H1 (cell line): ENCODE results near the gene COBLL1. TPM values are rescaled to one million over a fixed set of nuclear protein-coding genes. Genes with fewer than 3 reads are reported as not detected.

Experiments
- CTCF ChIA-PET: fragments of 300-600 bp; sonication (Branson Sonifier 250); formaldehyde crosslinking; loops from one replicate; lab custom pipeline; 2021; ENCODE audit not compliant: partially characterized antibody; lab: Charles Lee
- POLR2A ChIA-PET: fragments of 300-600 bp; sonication (Branson Sonifier 250); formaldehyde crosslinking; loops from one replicate; lab custom pipeline; 2021; ENCODE audit warnings: inconsistent platforms; ENCODE audit not compliant: partially characterized antibody; lab: Charles Lee
- DNase-seq, 2 experiments: peaks; one replicate each; pipeline versions ENCODE4 v3.0.0 to v3.0.0-alpha.2; 2010 to 2022; ENCODE audit warnings: low spot score in 2 of 2, low read depth in 1 of 2, mixed read lengths in 1 of 2
- FAIRE-seq: peaks from 2 replicates; lab custom pipeline; 2011; peaks lifted over from hg19 to GRCh38; lab: Jason Lieb, UNC
- H2AFZ ChIP-seq: 2 replicates; pipeline ENCODE4 v1.8.1; 2012; ENCODE audit warnings: low read length, inconsistent platforms
- H2AK5ac ChIP-seq: 2 replicates; pipeline ENCODE4 v1.6.1; 2013; ENCODE audit warnings: low read depth, low read length
- H2BK120ac ChIP-seq: replicated peaks from 2 replicates; pipeline ENCODE3; 2013; ENCODE audit warnings: low read depth, low read length, inconsistent platforms
- H2BK12ac ChIP-seq: 2 replicates; pipeline ENCODE4 v1.6.1; 2013; ENCODE audit warnings: low read depth, low read length
- H2BK15ac ChIP-seq: 2 replicates; pipeline ENCODE4 v1.6.1; 2013; ENCODE audit warnings: low read length
- H2BK20ac ChIP-seq: 2 replicates; pipeline ENCODE4 v1.6.1; 2013; ENCODE audit warnings: low read length
- H2BK5ac ChIP-seq: 2 replicates; pipeline ENCODE4 v1.6.1; 2013; ENCODE audit warnings: low read depth, low read length
- H3K14ac ChIP-seq: 2 replicates; pipeline ENCODE4 v1.6.1; 2013; ENCODE audit warnings: inconsistent platforms; ENCODE audit not compliant: insufficient read length
- H3K18ac ChIP-seq: 2 replicates; pipeline ENCODE4 v1.6.1; 2013; ENCODE audit warnings: low read length; ENCODE audit errors: extremely low read depth
- H3K23ac ChIP-seq: 2 replicates; pipeline ENCODE4 v1.6.1; 2013; ENCODE audit warnings: inconsistent platforms; ENCODE audit not compliant: insufficient read length
- H3K23me2 ChIP-seq: 2 replicates; pipeline ENCODE4 v1.6.1; 2013; ENCODE audit warnings: low read depth, low read length
- H3K27ac ChIP-seq: 2 replicates; pipeline ENCODE4 v1.6.1; 2011; ENCODE audit warnings: low read depth, low read length, inconsistent platforms
- H3K27me3 ChIP-seq, 4 experiments: replicated peaks in 1 of 4; 1 replicate in 1 of 4; 2 replicates in 3 of 4; pipeline versions ENCODE4 v1.6.1 to v1.8.1; 2011 to 2013; ENCODE audit warnings: low read length in 3 of 4, mild to moderate bottlenecking in 3 of 4, inconsistent platforms in 2 of 4, mixed read lengths in 2 of 4, moderate library complexity in 1 of 4; ENCODE audit not compliant: control insufficient read depth in 3 of 4, insufficient read depth in 3 of 4; ENCODE audit errors: extremely low read depth in 1 of 4
- H3K36me3 ChIP-seq, 4 experiments: 2 replicates each; pipeline versions ENCODE4 v1.6.1 to v1.8.1; 2011 to 2013; ENCODE audit warnings: mild to moderate bottlenecking in 4 of 4, low read length in 3 of 4, moderate library complexity in 2 of 4, control low read depth in 1 of 4, inconsistent platforms in 1 of 4; ENCODE audit not compliant: insufficient read depth in 4 of 4, control insufficient read depth in 2 of 4
- H3K4ac ChIP-seq: replicated peaks from 2 replicates; pipeline ENCODE3; 2013; ENCODE audit warnings: low read length, low read depth, mixed read lengths, inconsistent platforms; ENCODE audit not compliant: insufficient read length
- H3K4me1 ChIP-seq, 4 experiments: replicated peaks in 1 of 4; 1 replicate in 1 of 4; 2 replicates in 3 of 4; pipeline versions ENCODE4 v1.6.1 to v1.8.1; 2011 to 2013; ENCODE audit warnings: low read length in 3 of 4, inconsistent platforms in 2 of 4, mixed read lengths in 1 of 4; ENCODE audit not compliant: insufficient read depth in 4 of 4, control insufficient read depth in 3 of 4
- H3K4me2 ChIP-seq, 2 experiments: 2 replicates each; pipeline versions ENCODE4 v1.6.1 to v1.8.1; 2011 to 2013; ENCODE audit warnings: low read depth in 2 of 2, low read length in 2 of 2, control low read depth in 1 of 2, inconsistent platforms in 1 of 2, mild to moderate bottlenecking in 1 of 2; ENCODE audit not compliant: insufficient read depth in 1 of 2
- H3K4me3 ChIP-seq, 4 experiments: fragments of 200-600, 300-600 bp in 1 of 4; sonication (generic), shearing (Covaris generic), sonication (Bioruptor Twin) in 1 of 4; 2 replicates each; pipeline versions ENCODE4 v1.5.1 to v1.8.1; 2011 to 2016; ENCODE audit warnings: low read length in 4 of 4, low read depth in 3 of 4, control low read depth in 2 of 4, inconsistent platforms in 2 of 4, mild to moderate bottlenecking in 2 of 4, mixed read lengths in 1 of 4, moderate library complexity in 1 of 4; ENCODE audit not compliant: insufficient read depth in 2 of 4; ENCODE audit errors: extremely low read depth in 1 of 4
- H3K56ac ChIP-seq: replicated peaks from 2 replicates; pipeline ENCODE3; 2013; ENCODE audit warnings: low read depth, mild to moderate bottlenecking, mixed read lengths, low read length, inconsistent platforms; ENCODE audit not compliant: insufficient read length
- H3K79me1 ChIP-seq: 2 replicates; pipeline ENCODE4 v1.6.1; 2013; ENCODE audit warnings: low read depth, low read length, control low read depth
- H3K79me2 ChIP-seq, 2 experiments: 2 replicates each; pipeline versions ENCODE4 v1.6.1 to v1.8.1; 2012 to 2013; ENCODE audit warnings: low read length in 2 of 2, mild to moderate bottlenecking in 2 of 2, inconsistent platforms in 1 of 2; ENCODE audit not compliant: insufficient read depth in 2 of 2, control insufficient read depth in 1 of 2
- H3K9ac ChIP-seq, 4 experiments: replicated peaks in 1 of 4; 1 replicate in 1 of 4; 2 replicates in 3 of 4; pipeline versions ENCODE4 v1.6.1 to v1.8.1; 2011 to 2013; ENCODE audit warnings: low read depth in 3 of 4, low read length in 3 of 4, control low read depth in 2 of 4, mild to moderate bottlenecking in 2 of 4, moderate library complexity in 2 of 4, inconsistent platforms in 1 of 4; ENCODE audit errors: extremely low read depth in 1 of 4
- H3K9me3 ChIP-seq, 2 experiments: 2 replicates each; pipeline versions ENCODE4 v1.6.1 to v1.8.1; 2012 to 2013; ENCODE audit warnings: mild to moderate bottlenecking in 2 of 2, moderate library complexity in 2 of 2, control low read depth in 1 of 2, inconsistent platforms in 1 of 2, low read depth in 1 of 2, low read length in 1 of 2, mixed read lengths in 1 of 2; ENCODE audit not compliant: insufficient read depth in 2 of 2
- H4K20me1 ChIP-seq, 2 experiments: replicated peaks in 1 of 2; 2 replicates each; pipeline versions ENCODE3 to v1.8.1; 2011 to 2013; ENCODE audit warnings: inconsistent platforms in 2 of 2, low read length in 2 of 2, mild to moderate bottlenecking in 1 of 2; ENCODE audit not compliant: insufficient read depth in 2 of 2, control insufficient read depth in 1 of 2
- H4K5ac ChIP-seq: 2 replicates; pipeline ENCODE4 v1.6.1; 2013; ENCODE audit warnings: low read length, low read depth, mixed read lengths, inconsistent platforms; ENCODE audit not compliant: insufficient read length
- H4K8ac ChIP-seq: 2 replicates; pipeline ENCODE4 v1.8.0; 2013; ENCODE audit warnings: mild to moderate bottlenecking, moderate library complexity, low read length, inconsistent platforms; ENCODE audit not compliant: insufficient read depth; ENCODE audit errors: extremely low read depth
- H4K91ac ChIP-seq: replicated peaks from 2 replicates; pipeline ENCODE3; 2013; ENCODE audit warnings: low read length, mixed read lengths, inconsistent platforms; ENCODE audit not compliant: insufficient read length
- ASH2L ChIP-seq: fragments of 200-600, 300-600 bp; sonication (generic); IDR thresholded peaks from one replicate; pipeline ENCODE4 v1.7.1; 2017; ENCODE audit warnings: low read length
- ATF3 ChIP-seq: IDR thresholded peaks from 2 replicates; pipeline ENCODE4 v1.6.1; 2011; ENCODE audit warnings: low read depth, mild to moderate bottlenecking, low read length; ENCODE audit not compliant: insufficient read depth
- BCL11A ChIP-seq, 2 experiments: IDR thresholded peaks; one replicate each; pipeline ENCODE4 v1.6.1; 2011; ENCODE audit warnings: low read depth in 2 of 2, low read length in 2 of 2, mild to moderate bottlenecking in 2 of 2
- EZH2 ChIP-seq: fragments of 200-600 bp; sonication (generic); IDR thresholded peaks from 2 replicates; pipeline ENCODE4 v1.7.1; 2012; ENCODE audit warnings: low read depth, mild to moderate bottlenecking, moderate library complexity, low read length, inconsistent platforms; ENCODE audit not compliant: severe bottlenecking
- FOSL1 ChIP-seq: IDR thresholded peaks from 2 replicates; pipeline ENCODE4 v1.6.1; 2011; ENCODE audit warnings: mild to moderate bottlenecking, low read depth, low read length, moderate library complexity; ENCODE audit not compliant: insufficient read depth
- JUN ChIP-seq: IDR thresholded peaks from 2 replicates; pipeline ENCODE4 v1.6.1; 2011; ENCODE audit warnings: low read depth, mild to moderate bottlenecking, improper control_type of control experiment, low read length
- KDM5A ChIP-seq: fragments of 200-600 bp; IDR thresholded peaks from 2 replicates; pipeline ENCODE4 v1.7.1; 2012; ENCODE audit warnings: mild to moderate bottlenecking, low read length, inconsistent platforms, mixed read lengths
- POU5F1 ChIP-seq: IDR thresholded peaks from 2 replicates; pipeline ENCODE4 v1.6.1; 2011; ENCODE audit warnings: low read depth, mild to moderate bottlenecking, low read length, moderate library complexity
- TBP ChIP-seq: IDR thresholded peaks from 2 replicates; pipeline ENCODE4 v1.6.1; 2011; ENCODE audit warnings: low read depth, low read length, improper control_type of control experiment
- WGBS, 2 experiments: shearing (Covaris generic) in 1 of 2; methylation state at CpG; one replicate each; pipeline versions ENCODE4 v1.1.6 to v1.1.7; 2013 to 2015; ENCODE audit warnings: low lambda C conversion rate in 2 of 2, mixed read lengths in 2 of 2, inconsistent platforms in 1 of 2, low coverage in 1 of 2, missing lambda C conversion rate in 1 of 2; ENCODE audit not compliant: insufficient replicate concordance in 2 of 2, insufficient coverage in 1 of 2, insufficient read length in 1 of 2; ENCODE audit errors: extremely low coverage in 1 of 2, missing lambda C conversion rate in 1 of 2; 5-methylcytosine and 5-hydroxymethylcytosine counted together
- polyA plus RNA-seq, 7 experiments: library from polyadenylated mRNA; depleted of rRNA in 3 of 7; stranded (reverse) in 5 of 7; unstranded in 2 of 7; fragments of >200 nt in 5 of 7; fragments of 200-250 nt in 2 of 7; gene quantifications; 1 replicate in 5 of 7; 2 replicates in 1 of 7; 4 replicates in 1 of 7; pipeline versions ENCODE4 v1.2.1 to v1.2.3, GENCODE V29; 2011 to 2013; ENCODE audit warnings: missing spikeins in 2 of 7, mixed read lengths in 2 of 7
- total RNA-seq: library from RNA; stranded (reverse); fragmentation: NEBNext Ultra II Directional; extraction: Animal tissue kit (Norgen Biotek cat#: 25700); gene quantifications from 2 replicates; pipeline ENCODE4 v1.2.1, GENCODE V29; 2021

COBLL1 gene
- total and polyA plus RNA-seq, 2 of the 8 experiments (the other 6 are each of a cell fraction or from before 2014, with no cell fraction given): 2.2 to 6.2 TPM

GRCh38 chr2:164725542-164725941 lies 116.1 kb downstream of the COBLL1 start:
- no peak overlapping the region for H2BK15ac ChIP-seq
- H3K23ac ChIP-seq: no peak overlapping the region
- H3K9ac ChIP-seq: no peak overlapping the region
- 90% methylated on average over 3 of the region's 3 CpGs; no CpG with 5 or more reads in 1 of the 2 experiments for whole genome bisulfite sequencing, 2 experiments
- H2BK120ac ChIP-seq: no peak overlapping the region
- CTCF ChIA-PET: no interaction called here
- H2AK5ac ChIP-seq: no peak overlapping the region
- no peaks in the 10 kb centered on the region for H3K27me3 ChIP-seq
- H4K8ac ChIP-seq: no peak overlapping the region
- no peak overlapping the region for H2AFZ ChIP-seq
- FAIRE-seq (no peak), DNase-seq (no peak)
- no peaks in the 10 kb centered on the region for H3K23me2 ChIP-seq
- TF ChIP-seq FOSL1: no peak
- TF ChIP-seq TBP: no peak
- TF ChIP-seq KDM5A: no peak
- no peak for TF ChIP-seq ATF3
- no peak for TF ChIP-seq EZH2
- no peak for TF ChIP-seq JUN
- no peak for TF ChIP-seq BCL11A (IDR thresholded peaks at IDR 0.05; ENCODE audit: low read depth in 2 of 2, low read length in 2 of 2)
- no peak for TF ChIP-seq POU5F1
- no peak for TF ChIP-seq ASH2L
- H4K5ac ChIP-seq: no peak overlapping the region
- H2BK5ac ChIP-seq: no peak overlapping the region
- no peaks in the 10 kb centered on the region for H3K79me1 ChIP-seq
- POLR2A ChIA-PET: interaction anchor here (1.2 kb wide), 1 partner anchor 9 kb away, joined by 3 read pairs; no protein-coding TSS in a partner anchor
- no peaks in the 10 kb centered on the region for H3K79me2 ChIP-seq
- no peaks in the 10 kb centered on the region for H4K20me1 ChIP-seq
- no peak overlapping the region for H3K56ac ChIP-seq
- H3K4ac ChIP-seq: no peak overlapping the region
- no peak overlapping the region for H2BK12ac ChIP-seq
- H3K4me3 ChIP-seq: no peak overlapping the region
- no peak overlapping the region for H3K27ac ChIP-seq
- H3K36me3 ChIP-seq: no peaks in the 10 kb centered on the region
- H3K4me2 ChIP-seq: no peak overlapping the region
- H4K91ac ChIP-seq: no peak overlapping the region
- no peak overlapping the region for H2BK20ac ChIP-seq
- H3K14ac ChIP-seq: no peak overlapping the region
- no peaks in the 10 kb centered on the region for H3K9me3 ChIP-seq
- H3K18ac ChIP-seq: no peak overlapping the region
- H3K4me1 ChIP-seq: no peaks in the 10 kb centered on the region
